Measurements from ENCODE around the gene IFI30. TPM values are rescaled to one million over a fixed set of nuclear protein-coding genes. Genes with fewer than 3 reads are reported as not detected.
A peak's percentile ranks its signal among the peaks of the same experiment; 100 is the strongest.
"Not testable (repeated sequence)": the region's sequence is repeated elsewhere in the genome, so short reads cannot be mapped to it uniquely, and the experiment has no call there.

The IFI30 gene
- total RNA-seq, 1 donor from 2014 or later: 0.36 TPM

GRCh38 chr19:18157465-18158063, 16.0 kb upstream of the IFI30 start:
- peak overlapping the region; percentile 13 for H3K4me3 Mint-ChIP-seq

GRCh38 chr19:18158467-18158866, 15.1 kb upstream of the IFI30 start:
- Mint-ChIP-seq H3K27ac (no peak overlapping the region), H3K4me1 (peaks cover 40% of the 10 kb centered on the region), H3K9me3 (no peaks in the 10 kb centered on the region), H3K36me3 (peaks cover 15% of the 10 kb centered on the region), H3K4me3 (no peak overlapping the region), H3K27me3 (ENCODE audit: low read depth) (no peaks in the 10 kb centered on the region)
- no peak for TF ChIP-seq CTCF (IDR thresholded peaks at IDR 0.05; ENCODE audit: unreplicated experiment)
- no peak for DNase-seq (ENCODE audit: low spot score in 2 of 2, unreplicated experiment in 2 of 2)

More at GRCh38 chr19:18157465-18158063, 16.0 kb upstream of the IFI30 start:
- peaks cover 40% of the 10 kb centered on the region for H3K4me1 Mint-ChIP-seq
- H3K27ac Mint-ChIP-seq: peak overlapping the region; percentile 75
- H3K27me3 Mint-ChIP-seq (ENCODE audit: low read depth): no peaks in the 10 kb centered on the region
- no peak for TF ChIP-seq CTCF (IDR thresholded peaks at IDR 0.05; ENCODE audit: unreplicated experiment)
- DNase-seq (ENCODE audit: low spot score in 2 of 2, unreplicated experiment in 2 of 2): no peak
- no peaks in the 10 kb centered on the region for H3K9me3 Mint-ChIP-seq
- H3K36me3 Mint-ChIP-seq: peaks cover 9% of the 10 kb centered on the region

- not testable (repeated sequence) for DNase-seq (ENCODE audit: low spot score in 2 of 2, unreplicated experiment in 2 of 2); H3K27ac Mint-ChIP-seq; H3K9me3 Mint-ChIP-seq; H3K27me3 Mint-ChIP-seq (ENCODE audit: low read depth); H3K4me3 Mint-ChIP-seq
- peaks cover 17% of the 10 kb centered on the region for H3K36me3 Mint-ChIP-seq
- H3K4me1 Mint-ChIP-seq: peaks cover 36% of the 10 kb centered on the region
Observed at GRCh38 chr19:18159059-18159616, 14.5 kb upstream of the IFI30 start.

- H3K4me3 Mint-ChIP-seq: no peak overlapping the region
- H3K36me3 Mint-ChIP-seq: peaks cover 17% of the 10 kb centered on the region
- no peak for TF ChIP-seq CTCF (IDR thresholded peaks at IDR 0.05; ENCODE audit: unreplicated experiment)
- DNase-seq (ENCODE audit: low spot score in 2 of 2, unreplicated experiment in 2 of 2): no peak
- peaks cover 30% of the 10 kb centered on the region for H3K4me1 Mint-ChIP-seq
- H3K27me3 Mint-ChIP-seq (ENCODE audit: low read depth): no peaks in the 10 kb centered on the region
- H3K27ac Mint-ChIP-seq: no peak overlapping the region
- no peaks in the 10 kb centered on the region for H3K9me3 Mint-ChIP-seq
Observed at GRCh38 chr19:18159810-18160209, 13.8 kb upstream of the IFI30 start.

GRCh38 chr19:18160493-18160970, 13.1 kb upstream of the IFI30 start:
- Mint-ChIP-seq H3K4me3 (peak overlapping the region; percentile 51), H3K27ac (peak overlapping the region; percentile 25), H3K27me3 (ENCODE audit: low read depth) (no peaks in the 10 kb centered on the region), H3K36me3 (peaks cover 18% of the 10 kb centered on the region), H3K9me3 (no peaks in the 10 kb centered on the region), H3K4me1 (peaks cover 28% of the 10 kb centered on the region)
- TF ChIP-seq CTCF (IDR thresholded peaks at IDR 0.05; ENCODE audit: unreplicated experiment): no peak
- DNase-seq (ENCODE audit: low spot score in 2 of 2, unreplicated experiment in 2 of 2): no peak

- Mint-ChIP-seq H3K9me3 (no peaks in the 10 kb centered on the region), H3K4me1 (peaks cover 28% of the 10 kb centered on the region), H3K27ac (no peak overlapping the region), H3K4me3 (peak overlapping the region; percentile 51), H3K27me3 (ENCODE audit: low read depth) (no peaks in the 10 kb centered on the region), H3K36me3 (peaks cover 24% of the 10 kb centered on the region)
- peak; percentile 68 for TF ChIP-seq CTCF (IDR thresholded peaks at IDR 0.05; ENCODE audit: unreplicated experiment)
- peak; percentile 68 to 84 for DNase-seq (ENCODE audit: low spot score in 2 of 2, unreplicated experiment in 2 of 2)
Observed at GRCh38 chr19:18160971-18161635, 12.5 kb upstream of the IFI30 start.
